Measurements from ENCODE around the gene CNTN5.

CNTN5 gene

DNA sequence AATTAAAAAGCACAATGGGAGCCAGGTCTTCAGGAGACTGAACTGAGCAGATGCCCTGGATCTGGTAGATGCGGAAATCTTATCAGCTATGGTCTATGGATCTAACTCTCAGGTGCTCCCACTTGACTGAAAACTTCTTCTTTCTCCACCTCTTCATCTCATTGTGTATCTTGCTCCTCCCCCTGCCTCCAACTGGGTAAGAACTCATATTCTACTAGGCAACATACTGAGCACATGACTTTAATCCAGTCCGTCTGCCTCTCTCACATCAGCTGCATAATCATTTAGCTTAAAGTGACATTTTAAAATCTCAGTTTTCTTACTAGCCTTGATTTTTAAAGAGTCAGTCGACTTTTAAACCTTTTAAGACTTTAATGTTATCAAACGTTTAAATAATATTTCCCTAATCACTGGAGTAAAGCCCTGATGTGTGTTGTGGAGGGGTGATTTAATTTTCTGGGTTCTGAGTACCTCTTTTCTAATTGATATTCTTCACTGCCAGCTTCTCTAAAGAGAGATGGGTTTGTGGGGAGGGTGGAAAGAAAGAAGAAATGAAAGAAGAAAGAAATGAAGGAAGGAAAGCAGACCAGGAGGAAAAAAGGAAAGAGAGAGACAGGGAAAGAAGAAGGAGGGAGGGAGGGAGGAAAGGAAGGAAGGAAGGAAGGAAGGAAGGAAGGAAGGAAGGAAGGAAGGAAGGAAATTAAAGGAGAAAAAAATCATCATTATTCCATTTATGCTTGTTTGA, 1073.5 kb downstream of the CNTN5 start:
- no peak for DNase-seq (ENCODE audit: low read depth)

GRCh38 chr11:100095809-100096208, 1075.1 kb downstream of the CNTN5 start:
- no peak for DNase-seq (ENCODE audit: low read depth)

DNA sequence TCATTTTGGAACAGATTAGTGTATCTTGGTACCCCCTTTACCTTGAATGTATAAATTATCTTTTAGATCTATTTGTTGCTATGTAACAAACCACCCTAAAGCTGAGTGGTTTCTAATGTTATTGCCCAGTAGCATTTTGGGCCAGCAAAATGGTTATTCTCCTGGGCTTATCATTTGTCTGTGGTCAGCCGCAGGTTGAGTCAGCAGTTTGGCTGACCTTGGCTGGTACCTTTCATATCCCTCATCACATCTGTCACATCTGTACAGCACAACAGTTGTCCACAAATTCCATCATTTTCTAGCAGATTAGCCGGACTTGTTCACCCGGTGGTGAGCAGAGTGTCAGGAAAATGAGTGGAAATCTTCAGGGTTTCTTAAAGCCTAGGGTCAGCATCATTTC, 1077.8 kb downstream of the CNTN5 start:
- DNase-seq (ENCODE audit: low read depth) = no peak

- DNase-seq (ENCODE audit: low read depth) = no peak
Observed at GRCh38 chr11:100105255-100105981, 1084.7 kb downstream of the CNTN5 start.

DNA sequence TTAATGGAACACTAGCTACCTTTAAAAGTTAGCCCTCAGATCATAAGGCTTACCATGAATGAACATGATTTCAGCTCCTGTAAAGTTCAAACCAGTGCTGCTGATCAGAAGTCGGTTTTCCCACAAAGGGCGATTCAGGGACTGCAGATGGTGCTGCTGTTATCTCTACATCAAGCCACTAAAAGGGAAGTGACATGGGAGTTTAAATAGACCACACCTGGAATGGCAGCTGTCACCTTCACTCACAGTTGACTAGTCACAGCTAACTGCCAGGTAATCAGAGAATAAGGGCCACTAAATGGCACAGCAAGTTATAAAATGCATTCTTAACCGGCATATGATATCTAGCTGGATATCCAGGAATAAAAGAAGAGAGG, 1085.2 kb downstream of the CNTN5 start:
- no peak for DNase-seq (ENCODE audit: low read depth)

DNA sequence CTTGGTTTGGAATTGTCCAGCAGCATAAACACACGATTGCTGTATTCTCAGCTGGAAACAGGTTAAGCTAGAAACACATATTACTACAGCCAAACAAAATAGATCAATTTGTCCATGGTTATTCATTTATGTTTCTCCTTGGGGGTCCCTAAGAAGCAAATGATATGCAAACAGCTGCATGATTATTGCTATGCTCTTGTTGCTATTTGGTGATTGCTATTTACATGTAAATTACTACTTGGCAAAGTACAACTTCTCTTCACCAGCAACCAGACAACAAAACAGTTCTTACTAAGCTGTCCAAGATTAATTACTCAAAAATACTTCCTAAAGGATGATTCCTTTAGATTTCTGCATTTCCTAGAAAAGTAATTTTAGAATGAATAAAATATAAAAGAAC, 1098.4 kb downstream of the CNTN5 start:
- DNase-seq (ENCODE audit: low read depth) = no peak

GRCh38 chr11:100133114-100133513, 1112.4 kb downstream of the CNTN5 start:
- no peak for DNase-seq (ENCODE audit: low read depth)

DNA sequence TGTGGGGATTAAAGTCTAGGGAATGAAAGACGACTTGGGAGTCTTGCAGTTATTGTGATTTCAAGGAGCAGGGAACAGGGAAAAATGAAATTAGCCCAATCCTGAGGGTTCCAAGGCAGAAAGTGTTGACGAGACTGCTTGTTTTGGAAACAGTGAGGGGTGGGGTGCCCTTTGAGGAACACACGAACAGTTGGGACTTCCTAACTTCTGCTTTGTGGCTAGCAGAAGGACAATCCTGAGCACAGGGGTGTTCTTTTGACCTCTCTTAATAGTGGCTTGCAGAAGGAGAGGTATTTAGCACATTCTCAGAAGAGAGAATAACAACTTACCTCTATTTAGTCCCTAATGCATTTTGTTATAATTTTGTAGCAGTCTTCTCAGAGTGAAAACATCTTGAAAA, 1120.5 kb downstream of the CNTN5 start:
- DNase-seq (ENCODE audit: low read depth) = no peak

DNA sequence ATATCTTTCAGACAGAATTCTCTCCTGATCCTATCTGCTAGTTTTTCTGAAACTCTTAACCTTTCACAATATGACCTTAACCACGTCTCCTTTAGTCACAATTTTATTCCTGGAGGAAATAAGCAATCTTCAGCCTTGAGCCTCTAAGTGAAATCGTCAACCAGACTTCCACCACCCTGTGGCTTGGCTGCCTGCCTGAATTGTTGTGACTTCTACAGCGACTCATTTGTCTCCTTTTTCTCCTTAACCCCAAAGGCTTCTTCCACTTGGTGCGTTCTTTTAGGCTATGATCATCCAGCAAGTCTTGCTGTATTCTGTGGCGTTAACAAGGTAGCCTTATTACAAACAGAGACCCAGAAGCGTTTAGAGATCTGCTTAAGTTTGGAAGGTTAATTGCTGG, 1131.2 kb downstream of the CNTN5 start:
- DNase-seq (ENCODE audit: low read depth) = no peak

- no peak for DNase-seq (ENCODE audit: low read depth)
Observed at GRCh38 chr11:100152766-100153165, 1132.0 kb downstream of the CNTN5 start.

- DNase-seq (ENCODE audit: low read depth) = no peak
Observed at GRCh38 chr11:100163471-100163870, 1142.7 kb downstream of the CNTN5 start.

DNA sequence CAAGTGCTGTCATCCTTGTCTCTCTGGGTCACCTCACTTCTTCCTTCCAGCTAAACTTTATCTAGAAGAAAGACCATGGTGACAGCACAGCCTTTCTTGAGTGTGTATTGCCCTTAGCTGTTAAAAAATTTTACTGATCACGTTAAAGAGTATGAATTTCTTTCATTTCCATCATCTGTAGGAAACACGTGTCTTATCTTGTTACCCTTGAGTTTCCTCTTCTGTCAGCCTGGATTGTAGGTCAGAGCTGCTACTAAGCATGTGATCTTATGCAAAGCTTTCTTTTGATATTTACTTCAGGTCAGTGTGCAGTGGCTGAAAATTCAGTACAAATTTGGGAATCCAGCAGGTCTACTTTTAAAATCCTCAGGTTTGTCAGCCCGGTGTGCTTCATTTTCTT, 1154.1 kb downstream of the CNTN5 start:
- no peak for DNase-seq (ENCODE audit: low read depth)

- DNase-seq (ENCODE audit: low read depth) = no peak
Observed at GRCh38 chr11:100176456-100176855, 1155.7 kb downstream of the CNTN5 start.

GRCh38 chr11:100177651-100178050, 1156.9 kb downstream of the CNTN5 start:
- no peak for DNase-seq (ENCODE audit: low read depth)

- DNase-seq (ENCODE audit: low read depth) = no peak
Observed at GRCh38 chr11:100182350-100182749, 1161.6 kb downstream of the CNTN5 start.

GRCh38 chr11:100182927-100183326, 1162.2 kb downstream of the CNTN5 start:
- no peak for DNase-seq (ENCODE audit: low read depth)

DNA sequence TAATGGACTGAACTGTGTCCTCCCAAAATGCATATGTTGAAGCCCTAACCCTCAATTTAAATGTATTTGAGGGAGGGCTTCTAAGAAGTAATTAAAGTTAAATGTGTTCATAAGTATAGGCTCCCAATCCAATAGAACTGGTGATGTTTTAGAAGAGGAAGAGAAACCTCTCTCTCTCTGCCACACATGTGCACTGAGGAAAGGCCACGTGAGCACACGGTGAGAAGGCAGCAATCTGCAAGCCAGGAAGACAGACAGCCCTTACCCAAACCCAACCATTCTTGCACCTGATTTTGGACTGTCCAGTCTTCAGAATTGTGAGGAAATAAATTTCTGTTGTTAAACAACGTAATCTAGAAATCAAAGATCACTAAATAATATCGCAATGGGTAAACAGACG, 1164.8 kb downstream of the CNTN5 start:
- DNase-seq (ENCODE audit: low read depth) = no peak

DNA sequence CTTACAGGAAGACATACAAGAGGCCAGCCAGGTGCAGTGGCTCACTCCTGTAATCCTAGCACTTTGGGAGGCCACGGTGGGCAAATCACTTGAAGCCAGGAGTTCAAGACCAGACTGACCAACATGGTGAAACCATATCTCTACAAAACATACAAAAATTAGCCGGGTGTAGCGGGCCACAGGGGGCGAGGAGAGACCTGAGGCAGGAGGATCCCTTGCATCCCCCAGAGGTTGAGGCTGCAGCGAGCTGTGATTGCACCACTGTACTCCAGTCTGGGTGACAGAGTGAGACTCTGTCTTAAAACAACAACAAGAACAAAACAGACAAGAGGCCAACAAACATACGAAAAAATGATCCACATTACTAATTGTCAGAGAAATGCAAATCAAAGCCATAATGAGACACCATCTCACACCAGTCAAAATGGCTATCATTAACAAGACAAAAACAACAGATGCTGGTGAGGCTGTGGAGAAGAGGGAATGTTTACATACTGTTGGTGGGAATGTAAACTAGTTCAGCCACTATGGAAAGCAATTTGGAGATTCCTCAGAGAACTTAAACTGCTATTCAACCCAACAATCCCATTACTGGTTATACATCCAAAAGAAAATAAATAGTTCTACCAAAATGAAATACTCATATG, 1167.5 kb downstream of the CNTN5 start:
- DNase-seq (ENCODE audit: low read depth) = no peak

DNA sequence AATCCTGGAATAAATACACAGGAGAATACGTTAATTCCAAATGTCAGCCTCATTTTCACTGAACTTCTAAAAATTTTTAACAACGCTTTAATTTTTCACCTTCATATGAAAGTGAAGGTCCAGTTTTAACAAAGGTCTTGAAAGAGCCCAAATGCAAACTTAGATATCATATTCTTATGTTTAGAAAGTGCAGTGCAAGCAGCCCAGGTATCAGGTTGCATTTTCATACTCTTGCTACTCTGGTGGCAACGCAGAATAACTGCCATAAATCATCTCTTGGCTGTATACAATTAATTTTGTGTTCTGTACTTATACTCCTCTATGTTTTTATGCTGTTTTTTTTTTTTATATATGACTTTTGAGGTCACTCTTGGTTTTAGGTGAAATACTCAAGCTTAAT, 1169.6 kb downstream of the CNTN5 start:
- DNase-seq (ENCODE audit: low read depth) = no peak

- DNase-seq (ENCODE audit: low read depth) = no peak
Observed at GRCh38 chr11:100192181-100192580, 1171.4 kb downstream of the CNTN5 start.

DNA sequence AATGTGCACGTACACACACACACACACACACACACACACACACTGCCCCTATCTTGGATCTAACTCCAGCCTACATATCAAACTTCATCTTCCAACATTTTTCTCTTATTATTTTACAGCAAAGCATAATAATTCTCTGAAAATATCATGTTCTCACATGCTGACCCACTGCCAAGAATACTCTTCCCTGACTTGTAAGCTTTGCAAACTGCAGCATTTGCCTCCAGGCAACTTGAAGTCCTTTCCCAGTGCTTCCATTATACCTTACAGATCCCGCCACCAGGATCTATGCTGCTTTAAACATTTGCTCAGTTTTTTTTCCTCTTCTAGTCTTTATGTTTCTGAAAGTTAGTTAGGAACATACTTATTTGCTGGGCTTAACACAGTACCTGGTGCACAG, 1183.0 kb downstream of the CNTN5 start:
- no peak for DNase-seq (ENCODE audit: low read depth)

DNA sequence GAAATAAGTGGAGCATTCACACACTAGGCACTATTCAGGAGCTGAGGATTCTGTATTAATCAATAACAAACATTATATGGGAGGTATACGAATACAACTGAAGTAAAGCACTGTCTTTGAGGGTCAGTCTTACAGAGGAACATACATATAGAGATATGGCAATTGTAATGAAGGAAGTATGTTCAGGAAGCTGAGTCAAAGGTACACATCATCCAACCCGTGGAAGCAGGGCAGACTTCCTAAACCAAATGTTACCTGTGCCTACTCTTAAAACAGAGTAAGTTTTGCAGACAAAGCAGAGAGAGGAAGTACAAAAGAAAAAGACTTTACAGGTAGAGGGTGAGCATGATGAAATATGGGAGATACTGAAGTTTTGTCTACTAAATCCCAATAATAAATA, 1185.2 kb downstream of the CNTN5 start:
- no peak for DNase-seq (ENCODE audit: low read depth)

- no peak for DNase-seq (ENCODE audit: low read depth)
Observed at GRCh38 chr11:100208207-100208606, 1187.5 kb downstream of the CNTN5 start.
